Measurements from ENCODE around the gene SKIC3. TPM values are rescaled to one million over a fixed set of nuclear protein-coding genes. Genes with fewer than 3 reads are reported as not detected.

Gene SKIC3
- total RNA-seq, 4 donors from 2014 or later, result 83.1 to 112 (median 91.1) TPM

GRCh38 chr5:95532415-95532814 lies 22.4 kb downstream of the SKIC3 start:
- TF ChIP-seq CTCF (IDR thresholded peaks at IDR 0.05; ENCODE audit: low read depth), result no peak

- no peak for TF ChIP-seq CTCF (IDR thresholded peaks at IDR 0.05; ENCODE audit: low read depth)
Observed at GRCh38 chr5:95531491-95531890, 23.3 kb downstream of the SKIC3 start.

- TF ChIP-seq CTCF (IDR thresholded peaks at IDR 0.05; ENCODE audit: low read depth), result no peak
Observed at GRCh38 chr5:95530416-95530815, 24.4 kb downstream of the SKIC3 start.

GRCh38 chr5:95528565-95528964 lies 26.2 kb downstream of the SKIC3 start:
- TF ChIP-seq CTCF (IDR thresholded peaks at IDR 0.05; ENCODE audit: low read depth), result no peak

- TF ChIP-seq CTCF (IDR thresholded peaks at IDR 0.05; ENCODE audit: low read depth), result no peak
Observed at GRCh38 chr5:95526871-95527270, 27.9 kb downstream of the SKIC3 start.

GRCh38 chr5:95524423-95524822 lies 30.4 kb downstream of the SKIC3 start:
- TF ChIP-seq CTCF (IDR thresholded peaks at IDR 0.05; ENCODE audit: low read depth), result no peak

- no peak for TF ChIP-seq CTCF (IDR thresholded peaks at IDR 0.05; ENCODE audit: low read depth)
Observed at GRCh38 chr5:95520206-95520605, 34.6 kb downstream of the SKIC3 start.
